Activated CD8-positive, alpha-beta T cell treated with anti-CD3 and anti-CD28 coated beads, Interleukin-2, amount 10 ng/mL, durations not matched to agents 7 days and 5 days (primary cell): ENCODE results near the gene REG4. TPM values are rescaled to one million over a fixed set of nuclear protein-coding genes. Genes with fewer than 3 reads are reported as not detected.

Experiments used
- ATAC-seq: fragments of 150-1000 bp; cut with Tn5 transposase; one replicate; pipeline ENCODE4 v1.10.0; 2021; ENCODE audit warnings: moderate library complexity
- CTCF ChIA-PET: fragments of 350-600 bp; sonication (Branson Sonifier 250); formaldehyde crosslinking; loops from one replicate; lab custom pipeline; 2021; ENCODE audit warnings: antibody characterized with exemption; lab: Charles Lee
- POLR2A ChIA-PET: fragments of 350-600 bp; sonication (Branson Sonifier 250); formaldehyde crosslinking; loops from one replicate; lab custom pipeline; 2021; ENCODE audit warnings: antibody characterized with exemption; lab: Charles Lee
- DNase-seq: peaks from one replicate; pipeline ENCODE4 v3.0.0-alpha.2; 2020
- H3K27ac Mint-ChIP-seq: one replicate; pipeline ENCODE4 v1.8.0; 2021; ENCODE audit warnings: mild to moderate bottlenecking, mixed read lengths
- H3K27me3 Mint-ChIP-seq: one replicate; pipeline ENCODE4 v1.8.0; 2021; ENCODE audit warnings: low read depth, mixed read lengths
- H3K36me3 Mint-ChIP-seq: one replicate; pipeline ENCODE4 v1.8.0; 2021; ENCODE audit warnings: low read depth, mixed read lengths
- H3K4me1 Mint-ChIP-seq: one replicate; pipeline ENCODE4 v1.8.0; 2021; ENCODE audit warnings: low read depth, mixed read lengths
- H3K4me3 Mint-ChIP-seq: one replicate; pipeline ENCODE4 v1.8.0; 2021; ENCODE audit warnings: mild to moderate bottlenecking, mixed read lengths
- H3K9me3 Mint-ChIP-seq: one replicate; pipeline ENCODE4 v1.8.0; 2022; ENCODE audit warnings: mixed read lengths; ENCODE audit not compliant: insufficient read depth
- total RNA-seq, 2 experiments: library from RNA; stranded (reverse); gene quantifications; one replicate each; pipeline ENCODE4 v1.2.3, GENCODE V29; 2021

The REG4 gene
- total RNA-seq, 2 experiments from 2014 or later, result 14.6 to 15.3 TPM

DNA sequence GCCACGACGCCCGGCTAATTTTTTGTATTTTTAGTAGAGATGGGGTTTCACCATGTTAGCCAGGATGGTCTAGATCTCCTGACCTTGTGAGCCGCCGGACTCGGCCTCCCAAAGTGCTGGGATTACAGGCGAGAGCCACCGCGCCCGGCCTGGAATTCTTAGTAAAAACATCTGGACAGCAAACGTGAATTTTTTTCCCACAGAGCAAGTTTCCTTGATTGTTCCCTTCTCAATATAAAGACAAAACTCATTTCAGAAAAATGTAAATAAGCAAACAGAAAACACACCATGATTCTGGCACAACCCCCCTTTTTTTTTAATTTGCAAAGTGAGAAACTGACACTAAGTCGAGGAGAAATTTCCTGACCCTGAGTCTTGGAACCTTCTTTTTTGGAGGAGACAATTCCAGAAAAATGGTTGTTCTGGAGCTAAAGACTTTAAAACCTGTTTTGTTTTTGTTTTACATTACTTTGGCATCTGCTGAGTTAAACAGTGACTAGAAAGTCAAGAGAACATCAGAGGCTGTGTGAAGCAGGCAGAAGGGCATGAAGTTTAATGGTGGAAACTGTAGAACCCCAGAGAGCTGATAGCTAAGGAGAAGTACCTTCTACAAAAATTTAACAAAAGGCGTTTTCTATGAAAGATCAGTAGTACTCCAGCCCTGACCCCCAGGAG, 32.2 kb downstream of the REG4 start:
- peaks cover 5% of the 10 kb centered on the region for H3K4me1 Mint-ChIP-seq
- no peaks in the 10 kb centered on the region for H3K36me3 Mint-ChIP-seq
- POLR2A ChIA-PET, result no interaction called here
- no peaks in the 10 kb centered on the region for H3K9me3 Mint-ChIP-seq
- ATAC-seq, result no peak
- no peak overlapping the region for H3K27ac Mint-ChIP-seq
- no peak overlapping the region for H3K4me3 Mint-ChIP-seq
- H3K27me3 Mint-ChIP-seq, result peaks cover 42% of the 10 kb centered on the region
- no peak for DNase-seq
- CTCF ChIA-PET, result interaction anchor here (0.8 to 1.7 kb wide), 4 partner anchors 8 to 34 kb away, joined by 3 to 4 read pairs (median 4); no protein-coding TSS in a partner anchor

DNA sequence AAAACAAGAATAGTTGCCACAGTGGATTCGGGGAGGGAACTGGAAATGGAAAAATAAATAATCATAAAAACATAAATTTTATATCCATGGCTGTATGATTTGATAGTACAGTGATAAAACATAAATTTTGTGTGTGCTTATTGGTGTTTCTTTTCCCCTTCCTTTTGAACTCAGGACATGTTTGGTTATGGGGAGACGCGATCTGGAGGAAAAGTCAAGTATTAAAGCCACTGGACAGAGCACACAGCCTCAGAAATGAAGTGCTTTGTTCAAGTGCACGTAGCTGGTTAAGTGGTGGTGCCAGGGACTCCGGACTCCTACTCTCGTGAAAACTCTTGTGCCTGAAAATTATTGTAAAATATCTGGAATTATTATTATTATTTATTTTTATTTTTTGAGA, 32.9 kb downstream of the REG4 start:
- DNase-seq (no peak), ATAC-seq (no peak)
- no peak overlapping the region for H3K4me3 Mint-ChIP-seq
- H3K9me3 Mint-ChIP-seq, result no peaks in the 10 kb centered on the region
- H3K27ac Mint-ChIP-seq, result no peak overlapping the region
- H3K4me1 Mint-ChIP-seq, result no peaks in the 10 kb centered on the region
- POLR2A ChIA-PET, result no interaction called here
- CTCF ChIA-PET, result no interaction called here
- peaks cover 41% of the 10 kb centered on the region for H3K27me3 Mint-ChIP-seq
- no peaks in the 10 kb centered on the region for H3K36me3 Mint-ChIP-seq

DNA sequence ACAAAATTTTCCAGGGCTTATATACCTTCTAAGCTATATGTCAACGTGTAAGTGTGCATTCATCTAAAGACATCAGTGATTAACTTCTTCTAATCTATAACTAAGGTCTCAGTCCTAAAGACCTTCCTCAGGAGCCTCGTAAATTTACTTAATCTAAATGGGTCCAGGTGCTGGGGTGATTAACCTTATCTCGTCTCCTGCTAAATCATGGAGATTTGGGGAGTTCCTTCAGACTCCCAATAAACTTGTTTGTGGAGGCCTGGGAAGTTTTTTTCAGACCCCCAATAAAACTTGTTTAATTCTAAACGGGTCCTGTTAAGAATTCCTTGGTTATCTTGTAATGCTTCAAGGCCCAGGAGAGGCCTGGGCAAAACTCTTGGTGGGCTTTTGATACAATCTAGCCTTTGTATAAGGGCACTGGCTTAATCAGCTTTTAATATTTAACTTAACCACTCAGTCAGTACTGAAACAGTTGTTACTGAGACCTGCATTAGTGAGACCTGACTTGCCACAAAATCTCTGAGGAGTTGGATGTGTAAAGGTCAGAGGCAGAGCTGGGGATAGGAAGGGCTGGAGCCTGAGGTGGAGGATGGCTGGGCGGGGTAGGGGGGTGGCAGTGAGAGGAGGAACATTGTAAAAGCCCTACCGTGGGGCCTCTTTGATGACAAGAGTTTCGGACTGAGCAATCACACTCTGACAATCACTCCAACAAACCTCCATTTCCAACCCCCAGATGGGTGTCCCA, 36.3 kb downstream of the REG4 start:
- ChIA-PET CTCF (interaction anchor here (1.6 kb wide), 1 partner anchor 34 kb away, joined by 7 read pairs; no protein-coding TSS in a partner anchor), POLR2A (no interaction called here)
- no peaks in the 10 kb centered on the region for H3K36me3 Mint-ChIP-seq
- no peaks in the 10 kb centered on the region for H3K4me1 Mint-ChIP-seq
- ATAC-seq (no peak), DNase-seq (no peak)
- H3K9me3 Mint-ChIP-seq, result no peaks in the 10 kb centered on the region
- peaks cover 24% of the 10 kb centered on the region for H3K27me3 Mint-ChIP-seq
- H3K4me3 Mint-ChIP-seq, result no peak overlapping the region
- H3K27ac Mint-ChIP-seq, result no peak overlapping the region

DNA sequence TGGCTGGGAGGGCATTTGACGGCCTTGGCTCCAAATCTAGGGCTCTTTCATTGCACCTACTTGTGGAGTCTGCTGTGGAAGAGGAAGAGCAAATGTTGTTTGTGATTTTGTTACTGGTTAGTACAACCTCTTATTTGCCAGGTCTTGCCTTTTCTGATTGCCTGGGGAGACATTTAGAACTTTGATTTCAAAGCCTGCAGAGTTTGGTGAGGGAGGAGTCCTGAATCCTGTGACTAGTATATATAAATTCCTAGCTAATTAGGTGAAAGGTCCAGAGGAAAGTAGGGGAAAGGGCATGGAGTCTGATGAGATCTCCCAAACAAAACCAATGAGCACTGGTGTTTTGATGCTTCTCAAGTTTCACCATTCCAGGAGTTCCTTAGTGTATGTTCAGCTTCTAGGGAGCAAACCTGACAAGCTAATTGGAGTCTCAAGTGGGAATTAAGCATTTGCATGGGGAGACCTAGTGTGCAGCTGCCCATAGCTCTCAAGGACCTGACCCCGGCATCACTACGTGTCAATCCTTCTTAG, 37.5 kb downstream of the REG4 start:
- H3K4me3 Mint-ChIP-seq, result no peak overlapping the region
- no peak for ATAC-seq
- DNase-seq, result no peak
- ChIA-PET CTCF (interaction anchor here (1.0 to 1.6 kb wide), 2 partner anchors 30 to 36 kb away, joined by 3 to 7 read pairs; no protein-coding TSS in a partner anchor), POLR2A (no interaction called here)
- H3K27ac Mint-ChIP-seq, result no peak overlapping the region
- peaks cover 25% of the 10 kb centered on the region for H3K27me3 Mint-ChIP-seq
- no peaks in the 10 kb centered on the region for H3K9me3 Mint-ChIP-seq
- H3K36me3 Mint-ChIP-seq, result no peaks in the 10 kb centered on the region
- H3K4me1 Mint-ChIP-seq, result no peaks in the 10 kb centered on the region

DNA sequence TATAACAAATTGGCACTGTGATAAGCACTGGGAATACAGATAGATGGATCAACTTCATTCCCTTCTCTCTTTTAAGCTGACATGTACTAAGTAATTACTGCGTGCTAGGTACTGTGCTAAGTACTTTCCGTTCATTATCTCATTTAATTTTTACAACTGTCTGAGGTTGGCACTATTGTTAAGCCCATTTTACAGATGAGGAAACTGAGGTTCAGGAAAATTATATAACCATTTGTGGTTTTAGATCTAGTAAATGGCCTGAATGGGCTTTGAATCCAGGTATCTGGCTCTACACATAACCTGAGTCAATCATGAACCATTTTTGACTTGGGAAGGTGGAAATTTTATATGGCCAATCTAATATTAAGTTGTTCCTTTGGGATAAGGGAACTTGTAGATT, 39.0 kb downstream of the REG4 start:
- Mint-ChIP-seq H3K27ac (no peak overlapping the region), H3K9me3 (no peaks in the 10 kb centered on the region), H3K4me3 (no peak overlapping the region), H3K4me1 (no peaks in the 10 kb centered on the region), H3K36me3 (no peaks in the 10 kb centered on the region), H3K27me3 (peaks cover 33% of the 10 kb centered on the region)
- ChIA-PET POLR2A (no interaction called here), CTCF (interaction anchor here (2.1 kb wide), 1 partner anchor 28 kb away, joined by 8 read pairs; no protein-coding TSS in a partner anchor)
- ATAC-seq (no peak), DNase-seq (no peak)

DNA sequence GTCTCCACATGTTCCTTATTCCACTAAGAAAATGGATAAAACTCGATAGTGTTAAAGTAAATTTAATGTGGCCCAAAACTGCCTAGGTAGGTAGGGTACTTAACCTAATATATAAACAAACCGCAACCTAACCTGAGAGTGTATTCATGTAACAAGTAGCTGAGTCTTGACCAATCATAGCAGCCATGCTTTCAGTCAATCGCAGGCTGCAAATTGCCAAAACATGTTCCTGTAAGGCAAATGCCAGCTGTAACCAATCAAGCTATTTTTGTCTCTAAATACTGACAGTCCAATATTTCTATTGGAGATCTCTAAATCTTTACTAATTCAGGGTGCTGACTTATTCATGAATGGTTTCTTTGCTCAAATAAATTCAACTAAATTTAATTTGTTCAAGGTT, 39.5 kb downstream of the REG4 start:
- no peaks in the 10 kb centered on the region for H3K9me3 Mint-ChIP-seq
- no peak for ATAC-seq
- CTCF ChIA-PET, result interaction anchor here (2.1 kb wide), 1 partner anchor 27 kb away, joined by 8 read pairs; no protein-coding TSS in a partner anchor

DNA sequence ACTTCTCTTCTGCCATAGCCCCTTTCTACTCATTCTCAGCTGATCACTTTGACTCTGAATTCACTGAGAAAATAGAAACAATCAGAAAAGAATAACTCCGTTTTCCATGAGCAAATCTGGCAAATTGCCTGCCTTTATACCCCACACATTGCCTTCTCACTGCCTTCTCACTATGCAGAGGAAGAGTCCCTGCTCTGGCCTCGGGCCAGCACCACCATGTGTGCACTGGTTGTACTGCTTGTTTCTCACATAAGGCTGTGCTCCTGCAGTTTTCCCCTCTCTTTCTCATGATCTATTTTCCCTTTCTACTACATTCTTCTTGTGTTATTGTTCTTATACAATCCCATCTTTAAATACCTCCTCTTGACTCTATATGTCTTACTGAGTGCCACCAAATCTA, 40.2 kb downstream of the REG4 start:
- ChIA-PET CTCF (interaction anchor here (1.3 to 2.1 kb wide), 2 partner anchors 8 to 27 kb away, joined by 4 to 8 read pairs; no protein-coding TSS in a partner anchor), POLR2A (no interaction called here)
- Mint-ChIP-seq H3K27ac (no peak overlapping the region), H3K4me1 (no peaks in the 10 kb centered on the region), H3K9me3 (no peaks in the 10 kb centered on the region), H3K4me3 (no peak overlapping the region), H3K27me3 (peaks cover 40% of the 10 kb centered on the region), H3K36me3 (no peaks in the 10 kb centered on the region)
- ATAC-seq, result no peak
- DNase-seq, result no peak

More for the DNA sequence above, 39.5 kb downstream of the REG4 start:
- Mint-ChIP-seq H3K27me3 (peaks cover 39% of the 10 kb centered on the region), H3K36me3 (no peaks in the 10 kb centered on the region), H3K4me3 (no peak overlapping the region), H3K27ac (no peak overlapping the region), H3K4me1 (no peaks in the 10 kb centered on the region)
- DNase-seq, result no peak
- POLR2A ChIA-PET, result no interaction called here

DNA sequence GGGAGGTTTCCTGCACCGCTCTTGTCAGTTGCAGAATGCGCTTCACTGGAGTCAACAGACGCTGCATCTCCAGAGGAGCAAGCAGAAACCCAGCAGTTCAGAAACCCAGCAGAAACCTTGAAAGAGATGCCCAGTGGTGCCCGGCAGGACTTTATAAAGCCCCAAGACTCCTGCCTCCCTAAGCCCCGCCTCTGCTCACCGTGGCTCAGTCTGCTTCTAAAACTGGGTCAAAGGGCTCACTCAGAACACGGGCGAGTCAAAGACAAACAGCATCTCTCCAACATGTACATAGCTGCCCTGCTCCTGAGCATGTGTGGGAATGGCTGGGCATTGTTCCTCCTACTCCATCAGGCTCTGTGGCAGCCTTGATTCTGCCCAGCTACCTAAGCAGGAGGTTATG, 42.5 kb downstream of the REG4 start, which contains the start of gene HMGCS2:
Gene HMGCS2, minus strand, starts transcription at position 128 of the 400 bp plus-strand sequence. Its CDS starts 61 bp downstream, at position 67.
- Mint-ChIP-seq H3K27ac (no peak within 1 kb of the TSS), H3K4me3 (no peak within 1 kb of the TSS), H3K4me1 (no peaks in the 10 kb centered on the region), H3K36me3 (no peaks in the 10 kb centered on the region), H3K9me3 (no peaks in the 10 kb centered on the region), H3K27me3 (peaks cover 54% of the 10 kb centered on the region)
- DNase-seq (no peak), ATAC-seq (no peak)
- ChIA-PET POLR2A (no interaction called here), CTCF (interaction anchor here (2.0 kb wide), 1 partner anchor 40 kb away, joined by 6 read pairs; no protein-coding TSS in a partner anchor)

DNA sequence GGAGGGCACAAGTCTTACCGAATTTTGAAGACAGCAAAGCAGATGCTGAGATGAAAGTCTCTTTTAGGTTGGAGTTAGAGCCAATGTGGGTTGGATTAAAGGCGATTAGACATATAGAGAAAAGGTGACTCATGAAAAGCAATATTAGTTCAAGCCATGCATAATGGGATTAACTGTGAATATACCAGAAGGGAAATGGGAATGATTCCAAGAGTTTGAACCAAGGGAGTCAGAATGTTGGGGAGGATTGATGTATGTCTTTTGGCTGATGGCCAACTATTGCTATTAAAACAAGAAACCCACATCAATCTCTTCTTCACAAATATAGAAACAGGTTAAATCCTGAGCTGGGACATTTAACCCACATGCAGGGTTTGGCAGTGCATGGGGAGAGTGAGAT, 43.8 kb downstream of the REG4 start:
- no peaks in the 10 kb centered on the region for H3K36me3 Mint-ChIP-seq
- ChIA-PET POLR2A (no interaction called here), CTCF (interaction anchor here (2.0 kb wide), 1 partner anchor 41 kb away, joined by 6 read pairs; no protein-coding TSS in a partner anchor)
- ATAC-seq (no peak), DNase-seq (no peak)
- H3K9me3 Mint-ChIP-seq, result no peaks in the 10 kb centered on the region
- H3K27ac Mint-ChIP-seq, result no peak overlapping the region
- no peak overlapping the region for H3K4me3 Mint-ChIP-seq
- peaks cover 52% of the 10 kb centered on the region for H3K27me3 Mint-ChIP-seq
- H3K4me1 Mint-ChIP-seq, result no peaks in the 10 kb centered on the region

DNA sequence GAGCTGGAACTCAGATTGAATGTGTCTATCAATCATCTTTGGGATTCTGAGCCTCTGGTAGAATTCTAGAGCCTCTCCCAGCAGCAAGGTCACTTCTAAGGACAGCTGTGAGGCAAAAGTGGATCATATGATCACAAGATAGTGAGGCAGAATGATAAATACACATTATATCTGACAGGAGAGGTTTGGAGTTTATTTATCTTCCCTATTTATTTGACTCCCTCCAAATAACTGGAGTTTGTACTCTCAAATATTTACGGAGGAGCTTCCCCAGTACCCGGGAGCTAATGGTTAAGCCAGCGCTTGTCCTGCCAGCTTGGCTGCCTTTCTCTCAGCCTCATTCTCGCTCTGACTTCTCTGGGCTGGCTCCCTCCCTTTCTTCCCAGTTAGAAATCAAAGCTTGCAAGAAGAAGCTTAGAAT, 44.9 kb downstream of the REG4 start:
- DNase-seq, result no peak
- Mint-ChIP-seq H3K36me3 (no peaks in the 10 kb centered on the region), H3K27me3 (peaks cover 50% of the 10 kb centered on the region), H3K9me3 (no peaks in the 10 kb centered on the region), H3K4me1 (no peaks in the 10 kb centered on the region), H3K4me3 (no peak overlapping the region), H3K27ac (no peak overlapping the region)
- ChIA-PET POLR2A (no interaction called here), CTCF (interaction anchor here (0.9 to 1.8 kb wide), 4 partner anchors 13 to 91 kb away, joined by 3 to 4 read pairs (median 4); no protein-coding TSS in a partner anchor)
- no peak for ATAC-seq

DNA sequence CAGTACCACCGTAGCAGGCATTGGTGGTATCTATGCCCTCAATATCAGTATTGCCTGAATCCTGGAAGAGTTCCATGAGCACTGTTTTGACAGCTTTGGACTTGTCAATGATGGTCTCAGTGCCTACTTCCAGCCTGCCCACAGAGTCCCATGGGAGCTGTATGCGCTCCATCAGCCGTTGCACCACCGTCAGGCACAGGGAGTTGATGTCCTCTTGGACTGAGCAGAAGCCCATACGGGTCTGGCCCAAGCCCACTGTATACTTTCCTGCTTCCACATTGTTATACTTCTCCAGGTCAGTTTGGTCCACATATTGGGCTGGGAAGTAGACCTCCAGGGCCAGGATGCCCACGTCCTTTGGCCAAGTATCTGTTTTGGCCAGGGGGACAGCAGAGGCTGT, 47.0 kb downstream of the REG4 start:
- POLR2A ChIA-PET, result no interaction called here
- H3K27ac Mint-ChIP-seq, result no peak overlapping the region
- H3K9me3 Mint-ChIP-seq, result no peaks in the 10 kb centered on the region
- no peak for ATAC-seq
- CTCF ChIA-PET, result interaction anchor here (1.1 kb wide), 1 partner anchor 20 kb away, joined by 3 read pairs; no protein-coding TSS in a partner anchor
- no peaks in the 10 kb centered on the region for H3K36me3 Mint-ChIP-seq
- H3K4me1 Mint-ChIP-seq, result peaks cover 1% of the 10 kb centered on the region
- no peak overlapping the region for H3K4me3 Mint-ChIP-seq
- peaks cover 56% of the 10 kb centered on the region for H3K27me3 Mint-ChIP-seq
- DNase-seq, result no peak
